H54 (cell line): Measurements from ENCODE around the gene ERC1.

Experiments used
- DNase-seq: peaks from one replicate; pipeline ENCODE4 v3.0.0; 2011; ENCODE audit warnings: low spot score, mixed read lengths; ENCODE audit not compliant: insufficient read length
- FAIRE-seq: peaks from 3 replicates; lab custom pipeline; 2011; peaks lifted over from hg19 to GRCh38; lab: Jason Lieb, UNC
- POLR2A ChIP-seq: IDR thresholded peaks from 2 replicates; pipeline ENCODE4 v1.6.1; 2011; ENCODE audit warnings: low read depth, mild to moderate bottlenecking, low read length

ERC1 gene

GRCh38 chr12:1498199-1498740 lies 507.2 kb downstream of the ERC1 start:
- TF ChIP-seq POLR2A: no peak
- DNase-seq (no peak), FAIRE-seq (no peak)

GRCh38 chr12:1499351-1499750 lies 508.3 kb downstream of the ERC1 start:
- DNase-seq: no peak
- TF ChIP-seq POLR2A: no peak
- FAIRE-seq: no peak

- FAIRE-seq (no peak), DNase-seq (no peak)
- no peak for TF ChIP-seq POLR2A
Observed at GRCh38 chr12:1500095-1500801, 509.2 kb downstream of the ERC1 start.

GRCh38 chr12:1501001-1501400 lies 510.0 kb downstream of the ERC1 start:
- no peak for TF ChIP-seq POLR2A
- FAIRE-seq (no peak), DNase-seq (no peak)

GRCh38 chr12:1501695-1502378 lies 510.8 kb downstream of the ERC1 start:
- no peak for TF ChIP-seq POLR2A
- DNase-seq: no peak
- no peak for FAIRE-seq

GRCh38 chr12:1502379-1502720 lies 511.3 kb downstream of the ERC1 start:
- no peak for TF ChIP-seq POLR2A
- DNase-seq (no peak), FAIRE-seq (no peak)

GRCh38 chr12:1502831-1503230 lies 511.8 kb downstream of the ERC1 start:
- FAIRE-seq (no peak), DNase-seq (no peak)
- TF ChIP-seq POLR2A: no peak

GRCh38 chr12:1503281-1503711 lies 512.3 kb downstream of the ERC1 start:
- no peak for FAIRE-seq

GRCh38 chr12:1504304-1504894 lies 513.4 kb downstream of the ERC1 start:
- DNase-seq (no peak), FAIRE-seq (no peak)
- TF ChIP-seq POLR2A: no peak

More at GRCh38 chr12:1503281-1503711, 512.3 kb downstream of the ERC1 start:
- no peak for TF ChIP-seq POLR2A
- DNase-seq: no peak

GRCh38 chr12:1504895-1505311 lies 513.9 kb downstream of the ERC1 start:
- DNase-seq: no peak

GRCh38 chr12:1505576-1505975 lies 514.6 kb downstream of the ERC1 start:
- no peak for TF ChIP-seq POLR2A
- FAIRE-seq (no peak), DNase-seq (no peak)

More at GRCh38 chr12:1504895-1505311, 513.9 kb downstream of the ERC1 start:
- FAIRE-seq: no peak
- no peak for TF ChIP-seq POLR2A

- DNase-seq (no peak), FAIRE-seq (no peak)
- TF ChIP-seq POLR2A: no peak
Observed at GRCh38 chr12:1507308-1507707, 516.3 kb downstream of the ERC1 start.

GRCh38 chr12:1509413-1510052 lies 518.5 kb downstream of the ERC1 start:
- no peak for FAIRE-seq
- no peak for DNase-seq
- TF ChIP-seq POLR2A: no peak

GRCh38 chr12:1510056-1510812 lies 519.2 kb downstream of the ERC1 start:
- FAIRE-seq (no peak), DNase-seq (no peak)
- no peak for TF ChIP-seq POLR2A
